Germinal center (tissue), 1 donor: ENCODE results near the gene NCAPH2.

ENCODE experiments used
- DNase-seq: peaks from one replicate; pipeline ENCODE4 v3.0.0; 2012; ENCODE audit warnings: mixed read lengths, low spot score

The NCAPH2 gene

DNA sequence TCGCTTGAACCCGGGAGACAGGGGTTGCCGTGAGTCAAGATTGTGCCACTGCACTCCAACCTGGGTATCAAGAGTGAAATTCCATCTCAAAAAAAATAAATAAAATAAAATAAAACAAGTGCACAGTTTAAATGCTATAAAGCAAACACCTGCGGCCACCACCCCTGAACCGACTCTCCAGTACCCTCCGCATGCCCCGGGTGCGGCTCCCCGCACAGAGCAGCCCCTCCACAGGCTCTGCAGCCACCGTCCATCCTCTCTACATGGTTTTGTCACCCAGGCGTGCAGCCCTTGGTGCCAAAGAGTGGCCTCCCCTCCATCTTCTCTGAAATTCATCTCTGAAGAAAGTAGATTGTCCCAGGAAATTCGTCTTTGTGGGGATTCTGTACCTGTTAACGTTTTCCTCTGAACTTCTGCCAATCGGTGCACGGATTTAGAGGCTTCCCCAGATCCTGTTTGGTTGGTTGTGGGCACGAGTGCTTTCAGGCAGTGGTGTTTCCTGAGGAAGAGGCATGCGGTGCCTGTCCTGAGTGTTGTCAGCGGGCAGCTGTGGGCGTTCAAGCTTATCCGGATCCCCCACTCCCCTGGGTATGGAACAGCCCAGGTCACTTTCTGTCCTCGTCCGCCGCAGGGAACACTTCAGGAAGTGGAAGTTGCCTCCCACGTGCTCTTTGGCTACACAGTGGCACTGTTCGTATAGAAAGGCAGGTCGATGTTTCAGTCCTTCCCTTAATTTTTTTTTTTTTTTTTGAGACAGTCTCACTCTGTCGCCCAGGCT lies 17.3 kb upstream of the NCAPH2 start:
- no peak for DNase-seq

DNA sequence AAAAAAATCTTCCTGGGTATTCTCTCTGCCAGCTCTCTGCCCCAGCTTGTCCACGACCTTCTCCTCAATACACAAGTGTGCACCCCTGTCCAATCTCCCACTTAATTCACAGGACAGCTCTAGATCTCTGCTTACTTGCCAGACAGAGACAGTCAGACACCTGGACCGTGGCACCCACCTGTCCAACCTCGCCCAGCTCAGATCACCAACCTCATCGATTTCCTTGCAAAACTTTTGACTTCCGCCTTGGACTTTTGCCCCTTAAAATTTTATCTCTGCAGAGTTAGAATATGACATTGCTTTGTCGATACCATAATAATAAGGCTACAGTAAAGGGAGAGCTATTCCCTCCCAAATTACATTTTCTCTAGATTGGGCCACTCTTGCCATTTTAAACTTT lies 10.9 kb upstream of the NCAPH2 start:
- no peak for DNase-seq

DNA sequence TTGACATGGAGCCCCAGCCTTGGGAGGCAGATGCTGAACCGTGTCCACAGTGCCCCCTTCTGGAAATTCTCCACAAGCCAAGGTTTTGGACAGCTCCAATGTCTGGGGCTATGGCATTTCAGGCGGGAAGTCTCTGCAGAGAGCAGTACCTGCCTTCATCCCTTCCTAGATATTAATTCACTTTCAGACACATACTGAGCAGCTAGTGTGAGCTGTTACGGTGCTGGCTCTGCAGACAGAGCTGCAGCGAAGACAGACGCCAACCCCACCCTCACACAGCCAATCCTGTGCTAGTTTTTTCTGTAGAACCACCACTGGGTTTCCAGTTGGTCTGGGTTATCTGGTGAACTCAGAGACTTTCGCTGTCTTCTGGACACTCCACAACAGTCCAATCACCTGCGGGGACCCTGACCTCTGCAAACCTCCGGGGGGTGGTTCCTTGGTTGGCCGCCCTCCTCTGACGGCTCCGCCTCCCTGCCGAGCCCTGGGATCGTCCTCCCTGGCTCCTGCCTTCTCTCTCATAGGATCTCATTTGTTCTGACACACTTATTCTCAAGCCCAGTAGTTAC lies 9.6 kb upstream of the NCAPH2 start:
- peak; percentile 59 for DNase-seq

DNA sequence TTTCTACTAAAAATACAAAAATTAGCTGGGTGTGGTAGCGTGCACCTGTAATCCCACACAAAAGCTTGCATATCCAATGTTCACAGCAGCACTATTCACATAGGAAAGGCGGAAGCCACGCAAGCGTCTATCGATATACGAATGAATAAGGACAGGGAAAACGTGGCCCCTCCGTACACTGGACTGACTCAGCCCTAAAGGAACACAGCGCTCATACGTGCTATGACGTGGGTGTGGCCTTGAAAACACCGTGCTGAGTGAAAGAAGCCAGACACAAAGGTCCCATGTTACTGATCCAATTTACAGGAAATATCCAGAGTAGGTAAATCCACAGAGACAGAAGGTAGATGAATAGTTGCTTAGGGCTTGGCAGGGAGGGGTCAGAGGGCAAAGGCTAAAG lies 7.6 kb upstream of the NCAPH2 start:
- no peak for DNase-seq

DNA sequence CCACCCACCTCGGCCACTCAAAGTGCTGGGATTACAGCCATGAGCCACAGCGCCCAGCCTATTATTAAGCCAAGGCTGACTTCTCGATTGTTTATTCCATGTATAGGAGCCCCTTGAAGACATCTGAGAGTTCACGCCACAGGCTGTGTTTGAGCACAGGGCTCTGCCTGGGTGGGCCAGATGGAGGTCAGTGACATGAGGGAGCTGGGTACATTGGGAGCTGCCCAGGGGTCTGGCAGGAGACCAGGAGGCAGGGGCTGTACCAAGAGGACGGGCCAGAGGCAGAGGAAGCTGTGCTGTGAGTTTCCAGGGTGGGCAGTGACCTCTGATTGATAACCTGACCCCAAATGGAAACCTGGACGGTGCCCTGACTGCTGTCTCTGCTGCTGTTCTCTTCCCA lies 5.9 kb upstream of the NCAPH2 start:
- no peak for DNase-seq

DNA sequence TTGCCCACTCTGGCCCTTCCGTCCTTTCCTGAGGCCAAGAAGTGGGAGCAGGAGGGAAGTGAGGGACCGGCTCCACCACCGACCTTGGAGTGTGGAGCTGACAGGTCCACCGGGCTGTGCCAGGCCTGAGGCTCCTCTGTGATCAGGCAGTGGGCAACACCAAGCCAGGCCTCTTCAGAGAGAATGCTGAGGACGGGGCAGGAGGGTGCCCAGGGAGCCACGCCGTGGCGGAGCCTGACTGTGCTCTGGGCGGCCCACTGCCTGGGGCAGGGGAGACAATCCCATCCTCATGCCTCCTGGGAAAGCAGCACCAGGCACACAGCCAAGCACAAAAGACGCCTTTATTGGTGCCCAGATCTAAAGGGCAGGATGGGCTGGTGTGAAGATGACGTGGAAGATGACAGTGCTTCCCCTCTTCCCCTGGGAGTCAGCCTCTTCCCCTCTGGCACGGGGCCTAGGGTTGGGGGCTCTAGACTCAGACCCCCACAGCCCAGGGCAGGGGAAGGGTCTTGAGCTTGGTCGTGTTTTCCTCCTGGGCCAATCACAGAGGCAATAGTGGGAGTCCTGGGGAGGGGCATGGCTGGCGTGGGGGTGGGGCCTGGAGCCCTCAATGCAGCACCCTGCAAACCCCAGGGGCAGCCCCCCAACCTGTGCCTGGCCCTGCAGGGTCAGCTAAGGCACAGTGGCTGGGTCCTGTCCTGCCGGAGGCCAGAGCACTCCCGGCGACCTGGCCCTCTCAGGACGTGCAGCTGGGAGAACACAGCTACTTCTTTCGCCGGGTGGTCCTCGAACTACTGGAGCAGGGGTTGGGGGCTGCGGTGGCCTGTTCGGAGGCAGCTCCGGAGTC lies 5.2 kb upstream of the NCAPH2 start:
- DNase-seq, result no peak

DNA sequence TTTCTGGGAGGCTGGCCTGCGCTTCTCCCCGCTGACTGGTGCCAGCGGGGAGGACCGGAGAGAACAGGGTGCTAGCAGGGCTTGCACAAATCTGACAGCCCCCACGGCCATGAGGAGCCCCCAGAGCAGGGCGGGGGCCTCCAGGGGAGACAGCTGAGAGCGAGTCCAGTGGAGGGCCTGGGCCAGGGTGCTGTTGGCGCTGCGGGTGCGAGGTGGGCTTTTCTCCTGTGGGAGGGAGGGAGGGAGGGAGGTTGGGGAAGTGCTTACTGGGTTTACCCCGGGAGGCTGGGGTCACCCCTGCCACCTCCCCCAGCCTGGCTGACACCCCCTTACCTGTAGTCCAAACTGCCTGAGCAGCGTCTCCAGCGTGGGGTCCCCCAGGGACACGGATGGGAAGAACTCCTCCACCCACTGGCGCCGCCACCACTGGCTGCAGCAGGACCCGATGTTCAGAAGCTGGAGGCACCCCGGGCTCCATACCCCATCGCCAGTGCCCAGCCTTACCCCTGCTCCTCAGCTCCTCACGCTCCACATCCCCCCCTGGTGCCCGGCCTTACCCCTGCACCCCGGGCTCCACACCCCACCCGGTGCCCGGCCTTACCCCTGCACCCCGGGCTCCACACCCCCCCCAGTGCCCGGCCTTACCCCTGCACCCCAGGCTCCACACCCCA lies 4.4 kb upstream of the NCAPH2 start:
- DNase-seq, result no peak

DNA sequence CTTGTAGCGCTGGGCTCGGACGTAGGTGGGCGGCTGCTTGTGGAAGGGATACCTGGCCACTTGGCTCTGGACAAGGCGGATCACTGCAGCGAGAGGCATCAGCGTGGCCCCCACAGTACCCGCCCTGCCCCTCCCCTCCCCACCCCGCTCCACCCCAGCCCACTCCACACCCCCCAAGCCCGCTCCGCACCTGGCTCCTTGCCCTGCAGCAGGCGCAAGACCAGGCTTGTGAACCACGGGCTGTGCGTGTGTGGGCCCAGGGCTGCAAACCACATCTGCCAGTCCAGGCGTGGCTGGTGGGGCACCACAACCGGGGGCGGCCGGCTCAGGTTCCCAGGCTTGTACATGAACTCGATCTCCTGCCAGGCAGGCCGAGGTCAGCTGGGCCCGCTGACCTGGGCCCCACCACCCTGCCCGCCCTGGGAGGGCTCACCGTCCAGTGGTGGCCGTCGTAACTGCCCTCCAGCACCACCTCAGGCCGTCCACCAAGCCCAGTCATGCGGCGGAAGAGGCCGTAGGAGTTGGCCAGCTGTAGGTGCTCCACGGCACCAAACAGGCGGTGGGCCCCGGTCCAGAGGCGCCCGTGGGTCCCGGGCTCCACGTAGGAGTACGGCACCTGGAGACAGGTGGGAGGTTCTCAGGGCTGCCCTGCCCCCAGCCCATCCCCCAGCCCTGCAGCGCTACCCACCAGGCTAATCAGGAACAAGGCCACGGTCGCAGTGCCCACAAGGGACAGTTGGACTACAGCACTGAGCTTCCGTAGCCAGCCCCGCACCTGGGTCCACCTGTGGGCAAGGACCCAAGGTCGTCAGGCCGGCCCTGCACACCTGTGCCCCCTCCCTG lies 3.4 kb upstream of the NCAPH2 start:
- no peak for DNase-seq

DNA sequence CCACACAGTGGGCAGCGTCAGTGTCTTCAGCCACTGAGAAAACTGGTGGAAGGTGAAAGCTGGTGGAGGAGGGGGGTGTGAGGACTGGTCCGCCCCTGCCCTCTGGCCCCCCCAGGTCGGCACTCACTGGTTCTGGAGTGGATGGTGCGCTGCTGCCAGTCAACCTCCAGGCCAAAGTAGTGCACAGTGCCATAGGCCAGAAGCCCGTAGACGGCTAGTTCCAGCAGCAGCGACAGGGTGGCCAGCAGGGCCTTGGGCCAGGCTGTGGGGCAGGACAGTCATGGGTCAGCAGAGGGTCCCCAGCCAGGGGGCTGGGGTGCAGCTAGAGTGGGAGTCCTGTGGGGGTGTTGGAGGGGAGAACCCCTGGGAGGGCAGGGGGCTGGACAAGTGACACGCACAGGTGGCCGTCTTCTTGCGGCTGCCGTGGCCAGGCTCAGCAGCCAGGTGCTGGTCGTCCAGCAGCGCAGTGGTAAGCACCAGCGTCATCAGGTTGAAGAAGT lies 2.7 kb upstream of the NCAPH2 start:
- DNase-seq, result no peak

DNA sequence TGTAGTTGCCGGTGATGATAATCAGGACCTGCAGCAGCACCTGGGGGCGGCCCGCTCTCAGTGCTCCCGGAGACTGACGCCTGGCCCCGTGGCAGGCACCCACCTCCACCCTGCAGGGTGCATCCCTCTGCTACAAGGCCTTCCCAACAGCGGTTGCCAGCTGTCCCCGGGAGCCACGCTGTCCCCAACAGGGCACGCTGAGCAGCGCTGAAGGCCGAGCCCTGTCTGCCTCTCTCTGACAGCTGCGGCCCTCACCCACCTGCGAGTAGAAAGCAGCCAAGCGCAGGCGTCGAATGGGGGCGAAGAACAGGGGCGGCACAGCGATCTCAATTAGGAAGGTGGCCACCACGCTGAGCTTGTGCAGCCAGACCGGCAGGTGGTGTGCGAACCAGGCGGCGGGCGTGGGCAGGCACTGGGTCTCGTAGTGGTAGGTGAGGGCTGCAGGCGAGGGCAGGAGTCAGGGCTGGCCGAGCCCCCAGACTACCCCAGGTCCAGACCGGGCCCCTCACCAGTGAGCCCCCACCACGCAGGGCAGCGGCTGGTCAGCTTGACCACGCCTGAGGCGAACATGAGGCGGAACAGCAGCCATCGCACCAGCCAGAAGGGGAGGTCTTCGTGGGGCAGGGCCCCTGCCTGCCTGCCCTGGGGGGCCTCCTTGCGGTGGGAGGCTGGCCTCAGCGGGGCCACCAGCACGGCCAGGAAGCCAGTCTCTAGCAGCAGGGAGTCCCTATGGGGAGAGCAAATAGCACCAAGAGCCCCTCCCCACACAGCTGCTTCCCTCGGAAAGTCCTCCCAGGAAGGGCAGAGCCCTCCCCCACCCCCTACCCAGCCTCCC lies 2.0 kb upstream of the NCAPH2 start:
- no peak for DNase-seq

DNA sequence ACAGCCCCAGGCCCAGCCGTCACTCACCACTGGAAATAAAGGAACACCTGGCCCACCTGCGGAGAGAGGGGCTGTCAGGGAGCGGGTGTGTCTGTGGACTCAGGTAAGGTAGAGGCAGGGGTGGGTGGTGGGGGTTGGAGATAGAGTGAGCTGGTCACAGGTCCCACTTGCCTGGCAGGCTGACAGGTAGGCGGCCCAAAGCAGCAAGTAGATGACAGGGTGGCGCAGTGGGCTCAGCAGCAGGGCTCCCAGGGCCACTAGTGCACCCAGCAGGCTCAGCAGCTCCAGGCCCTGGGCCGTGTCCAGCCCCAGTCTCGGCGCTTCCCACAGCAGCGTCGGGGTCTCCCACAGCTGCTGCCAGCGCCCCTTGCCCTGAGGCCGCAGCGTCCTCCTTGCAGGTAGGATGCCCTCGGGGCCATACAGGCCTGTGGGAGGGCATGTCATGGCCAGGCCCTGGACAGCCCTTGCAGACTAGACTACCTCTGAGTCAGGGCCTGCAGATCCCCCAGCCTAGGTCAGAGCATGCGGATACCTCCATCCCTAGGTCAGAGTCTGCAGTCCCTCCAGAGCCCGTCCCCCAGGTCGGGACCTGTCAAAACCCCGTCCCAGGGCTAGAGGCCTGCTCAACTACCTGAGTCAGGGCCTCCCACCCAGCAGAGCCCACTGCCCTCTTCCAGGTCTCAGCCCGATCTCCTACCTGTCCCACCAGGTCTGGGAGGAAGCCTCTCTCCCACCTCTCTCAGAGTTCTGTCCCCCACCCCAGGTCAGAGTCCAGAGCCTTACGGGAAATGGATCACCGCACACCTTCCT lies 1.2 kb upstream of the NCAPH2 start:
- no peak for DNase-seq

DNA sequence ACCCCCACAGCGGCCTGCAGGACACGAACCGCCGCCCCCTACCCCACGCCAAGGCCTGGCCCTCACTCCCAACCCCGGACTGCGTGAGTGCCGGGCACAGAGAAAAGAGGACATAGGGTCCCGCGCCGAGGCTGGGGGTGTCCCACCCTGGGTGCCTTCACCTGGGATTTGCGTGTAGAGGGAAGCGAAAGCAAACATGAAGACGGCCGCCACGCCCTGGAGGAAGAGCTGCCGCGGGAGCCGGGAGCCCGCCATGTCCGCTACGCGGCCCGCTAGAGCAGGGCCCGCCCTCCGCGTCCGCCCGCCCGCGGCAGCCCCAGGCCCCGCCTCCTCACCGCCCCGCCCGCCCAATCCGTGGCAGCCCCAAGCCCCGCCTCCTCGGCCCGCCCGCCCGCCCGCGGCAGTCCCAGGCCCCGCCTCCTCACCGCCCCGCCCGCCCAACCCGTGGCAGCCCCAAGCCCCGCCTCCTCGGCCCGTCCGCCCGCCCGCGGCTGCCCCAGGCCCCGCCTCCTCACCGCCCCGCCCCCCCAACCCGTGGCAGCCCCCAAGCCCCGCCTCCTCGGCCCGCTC lies 518 bp upstream of the NCAPH2 start, which contains the start of gene LMF2:
TSS of gene LMF2 (minus strand) at position 282 of the 570 bp plus-strand sequence. CDS start at position 255, 27 bp downstream.
- DNase-seq, result peak; percentile 96

DNA sequence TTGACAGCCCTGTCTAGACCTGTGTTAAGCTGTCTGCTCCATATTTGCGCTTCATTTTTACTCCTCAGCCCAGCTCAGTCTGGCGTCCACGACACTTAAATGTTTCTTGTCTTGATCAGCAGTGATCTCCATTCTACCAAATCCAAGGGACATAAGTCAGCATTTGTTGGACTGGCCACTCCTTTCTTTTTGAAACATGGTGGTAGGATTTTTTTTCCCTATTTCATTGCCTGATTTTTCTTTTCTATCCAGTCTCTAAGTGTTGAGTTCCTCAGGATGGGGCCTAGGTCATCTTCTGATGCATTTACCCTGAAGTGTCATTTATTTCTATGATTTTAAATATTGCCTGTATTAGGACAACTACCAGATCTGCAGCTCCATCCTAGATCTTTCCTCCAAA lies 873 bp downstream of the NCAPH2 start:
- DNase-seq, result no peak

DNA sequence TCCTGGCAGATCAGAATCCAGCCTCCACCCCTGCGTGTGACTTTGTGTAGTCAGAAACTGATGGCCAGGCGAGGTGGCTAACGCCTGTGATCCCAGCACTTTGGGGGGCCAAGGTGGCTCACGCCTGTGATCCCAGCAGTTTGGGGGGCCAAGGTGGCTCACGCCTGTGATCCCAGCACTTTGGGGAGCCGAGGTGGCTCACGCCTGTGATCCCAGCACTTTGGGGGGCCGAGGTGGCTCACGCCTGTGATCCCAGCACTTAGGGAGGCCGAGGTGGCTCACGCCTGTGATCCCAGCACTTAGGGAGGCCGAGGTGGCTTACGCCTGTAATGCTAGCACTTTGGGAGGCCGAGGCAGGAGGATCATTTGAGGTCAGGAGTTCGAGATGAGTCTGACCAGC lies 5.2 kb downstream of the NCAPH2 start:
- DNase-seq, result no peak

DNA sequence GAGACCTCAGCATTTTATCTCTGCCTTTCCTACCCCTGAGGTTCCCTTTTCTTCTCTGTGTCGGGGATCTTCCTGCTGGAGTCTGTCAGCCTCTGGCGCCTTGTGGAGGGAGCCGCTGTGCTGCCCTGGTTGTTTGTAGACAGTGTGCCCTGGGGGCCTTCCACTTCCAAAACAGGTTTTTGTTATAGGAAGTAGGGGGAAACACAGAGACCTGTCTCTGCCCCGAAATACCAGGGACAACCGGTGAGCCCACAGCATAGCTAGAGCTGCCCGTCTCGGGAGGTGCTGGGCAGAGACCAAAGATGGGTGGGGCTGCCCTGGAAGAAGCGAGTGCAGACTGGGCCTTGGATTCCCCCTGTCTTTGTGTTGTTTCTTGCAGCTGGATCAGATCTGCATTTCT lies 8.0 kb downstream of the NCAPH2 start:
- no peak for DNase-seq

DNA sequence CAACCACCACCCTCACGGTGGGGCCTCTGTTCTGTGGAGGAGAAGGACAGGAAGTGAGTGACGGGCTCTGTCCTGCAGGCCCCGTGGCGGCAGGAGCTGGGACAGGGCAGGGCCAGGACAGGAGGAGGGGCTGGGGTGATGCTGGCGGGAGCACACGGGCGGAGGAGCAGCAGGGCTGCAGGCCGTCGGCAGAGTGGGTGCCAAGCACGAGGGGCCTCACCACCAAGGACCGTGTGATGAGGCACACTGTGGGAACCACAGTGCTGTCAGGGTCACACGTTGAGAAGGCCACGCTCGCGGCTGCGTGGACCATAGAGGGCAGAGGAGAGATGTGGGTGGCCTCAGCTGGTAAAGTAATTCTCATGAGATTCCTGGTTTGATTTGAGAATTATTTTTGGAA lies 8.9 kb downstream of the NCAPH2 start:
- DNase-seq, result no peak

DNA sequence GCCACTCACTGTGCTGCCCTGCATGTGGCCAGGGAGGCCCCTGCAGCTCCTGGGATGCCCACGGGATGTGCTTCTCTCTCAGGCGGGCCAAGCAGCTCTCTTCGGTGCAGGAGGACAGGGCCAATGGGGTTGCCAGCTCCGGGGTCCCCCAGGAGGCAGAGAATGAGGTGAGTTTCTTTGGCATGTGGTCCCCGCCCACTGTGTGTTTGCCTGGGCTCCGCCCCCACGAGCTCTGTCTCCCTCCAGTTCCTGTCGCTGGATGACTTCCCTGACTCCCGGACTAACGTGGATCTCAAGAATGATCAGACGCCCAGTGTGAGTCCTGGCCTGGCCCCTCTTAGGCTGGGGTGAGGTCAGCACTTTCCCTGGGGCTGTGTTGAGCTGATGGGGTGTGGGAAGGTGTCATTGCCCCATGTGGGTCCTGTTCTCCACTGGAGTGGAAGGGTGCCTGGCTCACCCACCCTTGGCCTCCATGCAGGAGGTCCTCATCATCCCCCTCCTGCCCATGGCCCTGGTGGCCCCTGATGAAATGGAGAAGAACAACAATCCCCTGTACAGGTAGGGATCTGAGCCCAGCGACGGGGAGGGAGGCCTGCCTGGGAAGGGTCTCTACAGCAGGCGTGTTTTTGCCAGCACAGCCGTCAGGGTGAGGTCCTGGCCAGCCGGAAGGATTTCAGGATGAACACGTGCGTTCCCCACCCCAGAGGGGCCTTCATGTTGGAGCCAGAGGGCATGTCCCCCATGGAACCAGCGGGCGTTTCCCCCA lies 9.7 kb downstream of the NCAPH2 start:
- no peak for DNase-seq

DNA sequence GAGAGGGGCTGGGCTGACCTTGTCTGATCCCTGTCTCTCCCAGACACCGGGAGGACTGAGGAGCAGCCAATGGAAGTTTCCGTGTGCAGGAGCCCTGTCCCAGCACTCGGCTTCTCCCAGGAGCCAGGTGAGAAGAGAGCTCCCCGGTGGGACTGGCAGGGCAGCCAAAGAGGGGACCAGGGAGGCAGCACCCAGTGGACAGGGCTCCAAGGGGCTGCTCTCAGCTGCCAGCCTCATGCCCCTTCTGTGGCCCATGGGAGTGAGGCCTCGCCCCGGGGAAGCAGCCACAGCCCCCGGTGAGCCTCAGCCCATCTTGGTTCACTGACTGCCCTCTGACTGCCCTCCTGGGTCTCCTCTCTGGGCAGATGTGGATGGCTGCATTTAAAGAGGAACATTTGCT lies 10.6 kb downstream of the NCAPH2 start:
- no peak for DNase-seq
